ENCODE data around the gene IQCF5. TPM values are rescaled to one million over a fixed set of nuclear protein-coding genes. Genes with fewer than 3 reads are reported as not detected.

Gene IQCF5
- polyA plus RNA-seq, 2 of the 4 experiments (the other 2 are of a cell fraction), result not detected

GRCh38 chr3:51897391-51897790 lies 22.0 kb upstream of the IQCF5 start:
- H3K27ac ChIP-seq, result no peak overlapping the region
- FAIRE-seq, result no peak
- no peaks in the 10 kb centered on the region for H3K4me1 ChIP-seq
- ATAC-seq, result no peak
- ChIA-PET POLR2A (no interaction called here), CTCF (no interaction called here)
- H3K4me3 ChIP-seq, result no peak overlapping the region
- no peak for TF ChIP-seq ELK1 (IDR thresholded peaks at IDR 0.05; ENCODE audit: low read depth, low read length)
- no peak for TF ChIP-seq ZFP36 (IDR thresholded peaks at IDR 0.05; ENCODE audit: borderline replicate concordance, partially characterized antibody)
- no peak for TF ChIP-seq BCL3 (IDR thresholded peaks at IDR 0.05)
- TF ChIP-seq MAX (IDR thresholded peaks at IDR 0.05), result no peak
- TF ChIP-seq POLR2AphosphoS2 (conservative IDR thresholded peaks at IDR 0.05; ENCODE audit: low read length), result no peak
- TF ChIP-seq MAFK (IDR thresholded peaks at IDR 0.05; ENCODE audit: partially characterized antibody), result no peak
- no peak for TF ChIP-seq RCOR1 (IDR thresholded peaks at IDR 0.05; ENCODE audit: low read depth, low read length)
- TF ChIP-seq ZNF302 (CRISPR knock-in tag; IDR thresholded peaks at IDR 0.05), result no peak
- TF ChIP-seq EHMT2 (IDR thresholded peaks at IDR 0.05; ENCODE audit: low read depth), result no peak
- TF ChIP-seq JUN (IDR thresholded peaks at IDR 0.05), result no peak
- no peak for TF ChIP-seq NFE2L2 (conservative IDR thresholded peaks at IDR 0.05; ENCODE audit: low read length)
- TF ChIP-seq EP300 (IDR thresholded peaks at IDR 0.05), result no peak
- TF ChIP-seq HEYL (CRISPR knock-in tag; IDR thresholded peaks at IDR 0.05), result no peak
- no peak for TF ChIP-seq CBX2 (IDR thresholded peaks at IDR 0.05; ENCODE audit: borderline replicate concordance, low read depth)
- no peak for TF ChIP-seq MYC (IDR thresholded peaks at IDR 0.05; ENCODE audit: borderline replicate concordance, low read length)
- no peak for TF ChIP-seq HOXB13 (CRISPR knock-in tag; IDR thresholded peaks at IDR 0.05; ENCODE audit: low read depth)
- no peak for TF ChIP-seq TP53 (CRISPR knock-in tag; IDR thresholded peaks at IDR 0.05)
- TF ChIP-seq HOXB5 (CRISPR knock-in tag; IDR thresholded peaks at IDR 0.05), result no peak
- no peak for TF ChIP-seq FOSL2 (IDR thresholded peaks at IDR 0.05)
- no peak for TF ChIP-seq FOSL2 (CRISPR knock-in tag; IDR thresholded peaks at IDR 0.05)
- no peak for TF ChIP-seq FOXS1 (CRISPR knock-in tag; IDR thresholded peaks at IDR 0.05)
- 74% methylated on average over 15 of the region's 15 CpGs for WGBS (ENCODE audit: missing lambda C conversion rate)
- no peaks in the 10 kb centered on the region for H3K9me3 ChIP-seq
- no peak overlapping the region for H3K4me2 ChIP-seq
- DNase-seq (ENCODE audit: low read depth in 1 of 2, low spot score in 1 of 2), result no peak

- POLR2A ChIA-PET, result no interaction called here
- no peak for TF ChIP-seq E2F6 (IDR thresholded peaks at IDR 0.05; ENCODE audit: borderline replicate concordance, low read depth)
- TF ChIP-seq POLR2A (IDR thresholded peaks at IDR 0.05; ENCODE audit: low read length), result no peak
- no peak for TF ChIP-seq JUN (IDR thresholded peaks at IDR 0.05)
- no peak for TF ChIP-seq GATA3 (IDR thresholded peaks at IDR 0.05; ENCODE audit: borderline replicate concordance)
- TF ChIP-seq KDM5A (IDR thresholded peaks at IDR 0.05), result no peak
- TF ChIP-seq EHF (CRISPR knock-in tag; IDR thresholded peaks at IDR 0.05), result no peak
- TF ChIP-seq SREBF2 (IDR thresholded peaks at IDR 0.05), result no peak
- TF ChIP-seq RCOR1 (IDR thresholded peaks at IDR 0.05; ENCODE audit: low read depth, low read length), result no peak
- ATAC-seq (no peak), FAIRE-seq (no peak), DNase-seq (ENCODE audit: low read depth in 1 of 2, low spot score in 1 of 2) (no peak)
- Histone ChIP-seq H3K4me3 (no peak overlapping the region), H3K9me3 (no peaks in the 10 kb centered on the region), H3K27ac (no peak overlapping the region), H3K4me1 (no peaks in the 10 kb centered on the region), H3K4me2 (no peak overlapping the region)
- CTCF ChIA-PET, result no interaction called here
- 44% methylated on average over 10 of the region's 10 CpGs for WGBS (ENCODE audit: missing lambda C conversion rate)
These were observed 21.4 kb upstream of the IQCF5 start for GRCh38 chr3:51896607-51897305.

Data from A549 (cell line).